ENCODE measurements around the gene ADSS1.

The ADSS1 gene

GRCh38 chr14:104778694-104779331 lies 54.8 kb downstream of the ADSS1 start:
- no peak for DNase-seq

GRCh38 chr14:104779776-104780512 lies 55.9 kb downstream of the ADSS1 start:
- DNase-seq = no peak

GRCh38 chr14:104780513-104781030 lies 56.5 kb downstream of the ADSS1 start:
- no peak for DNase-seq

- no peak for DNase-seq
Measured at GRCh38 chr14:104781271-104782077, 57.4 kb downstream of the ADSS1 start.

- DNase-seq = no peak
Measured at GRCh38 chr14:104782086-104782807, 58.2 kb downstream of the ADSS1 start.

- no peak for DNase-seq
Measured at GRCh38 chr14:104782808-104783139, 58.7 kb downstream of the ADSS1 start.

- no peak for DNase-seq
Measured at GRCh38 chr14:104783484-104784217, 59.6 kb downstream of the ADSS1 start.

GRCh38 chr14:104784218-104784568 lies 60.2 kb downstream of the ADSS1 start:
- no peak for DNase-seq

GRCh38 chr14:104784846-104785707 lies 61.0 kb downstream of the ADSS1 start:
- peak in 10 of 56 donors; percentile 12 to 58 (median 34) for DNase-seq

GRCh38 chr14:104785708-104786080 lies 61.7 kb downstream of the ADSS1 start:
- DNase-seq = no peak

GRCh38 chr14:104786091-104786586 lies 62.1 kb downstream of the ADSS1 start:
- no peak for DNase-seq

- peak in 3 of 56 donors; percentile 31 to 41 (median 33) for DNase-seq
Measured at GRCh38 chr14:104786726-104787675, 63.0 kb downstream of the ADSS1 start.

GRCh38 chr14:104787736-104788135 lies 63.7 kb downstream of the ADSS1 start:
- DNase-seq = no peak

GRCh38 chr14:104788161-104788818 lies 64.3 kb downstream of the ADSS1 start:
- no peak for DNase-seq

GRCh38 chr14:104788873-104789663 lies 65.0 kb downstream of the ADSS1 start:
- DNase-seq = no peak

- DNase-seq = no peak
Measured at GRCh38 chr14:104789752-104790743, 66.0 kb downstream of the ADSS1 start.

All from amygdala (tissue), 56 donors.